Stimulated activated naive CD4-positive, alpha-beta T cell (primary cell): Measurements from ENCODE around the gene NEURL2.
"Not testable (repeated sequence)": the region's sequence is repeated elsewhere in the genome, so short reads cannot be mapped to it uniquely, and the experiment has no call there.

ENCODE experiments used
- DNase-seq, 6 experiments: peaks; one replicate each; lab custom pipeline; 2025; lab: John Stamatoyannopoulos, UW

NEURL2 gene

GRCh38 chr20:45899046-45899835 lies 8.2 kb upstream of the NEURL2 start:
- DNase-seq: no peak

- DNase-seq: no peak
These were observed 7.3 kb upstream of the NEURL2 start for GRCh38 chr20:45898285-45898684.

GRCh38 chr20:45897692-45898091 lies 6.7 kb upstream of the NEURL2 start:
- DNase-seq: no peak

GRCh38 chr20:45897289-45897688 lies 6.3 kb upstream of the NEURL2 start:
- no peak for DNase-seq

- DNase-seq: no peak
These were observed 5.7 kb upstream of the NEURL2 start for GRCh38 chr20:45896641-45897161.

GRCh38 chr20:45894797-45895196 lies 3.8 kb upstream of the NEURL2 start:
- DNase-seq: no peak

- DNase-seq: no peak
These were observed 2.8 kb upstream of the NEURL2 start for GRCh38 chr20:45893831-45894230.

GRCh38 chr20:45892828-45893500 lies 2.0 kb upstream of the NEURL2 start:
- no peak for DNase-seq

GRCh38 chr20:45892049-45892825 lies 1.2 kb upstream of the NEURL2 start:
- DNase-seq: no peak

GRCh38 chr20:45890077-45890984 lies 677 bp downstream of the NEURL2 start:
- peak in 5 of 6 experiments; percentile 20 to 54 (median 38) for DNase-seq

- DNase-seq: no peak
These were observed 2.3 kb downstream of the NEURL2 start for GRCh38 chr20:45888681-45889080.

GRCh38 chr20:45887346-45887715 lies 3.7 kb downstream of the NEURL2 start, which contains the start of gene SPATA25:
TSS of gene SPATA25 (minus strand) at chr20:45887622. CDS start at chr20:45887590, 32 bp downstream.
- DNase-seq: no peak

GRCh38 chr20:45886590-45887345 lies 4.2 kb downstream of the NEURL2 start:
- DNase-seq: no peak

GRCh38 chr20:45883100-45883469 lies 7.9 kb downstream of the NEURL2 start:
- DNase-seq: no peak

- DNase-seq: no peak
These were observed 8.4 kb downstream of the NEURL2 start for GRCh38 chr20:45882469-45883099.

- DNase-seq: peak; percentile 96 to 99 (median 97)
These were observed 9.8 kb downstream of the NEURL2 start, which contains the start of gene ZSWIM1 for GRCh38 chr20:45880988-45881788. TSS of gene ZSWIM1 (plus strand) at chr20:45881227. CDS start at chr20:45882593, 1,366 bp downstream.

GRCh38 chr20:45878076-45878761 lies 12.8 kb downstream of the NEURL2 start:
- no peak for DNase-seq

- no peak for DNase-seq
These were observed 16.4 kb downstream of the NEURL2 start for GRCh38 chr20:45874576-45874975.

- DNase-seq: not testable (repeated sequence)
These were observed 16.9 kb downstream of the NEURL2 start for GRCh38 chr20:45874104-45874481.
